HepG2 (cell line): ENCODE measurements around the gene CRYBA1. TPM values are rescaled to one million over a fixed set of nuclear protein-coding genes. Genes with fewer than 3 reads are reported as not detected.

Experiments used
- CHD2 ChIP-seq: IDR thresholded peaks from 2 replicates; pipeline ENCODE4 v1.6.1; 2011; ENCODE audit warnings: low read depth, low read length, improper control_type of control experiment
- ELF1 ChIP-seq: sonication (generic); formaldehyde crosslinking; IDR thresholded peaks from 2 replicates; pipeline ENCODE4 v1.4.0; 2020; ENCODE audit warnings: missing genetic modification reagents
- HDAC2 ChIP-seq: sonication (generic); formaldehyde crosslinking; IDR thresholded peaks from 2 replicates; pipeline ENCODE4 v1.4.0; 2020; ENCODE audit warnings: missing genetic modification reagents
- IRF2 ChIP-seq: IDR thresholded peaks from 2 replicates; pipeline ENCODE4 v1.6.1; 2018; ENCODE audit warnings: missing genetic modification reagents, missing compliant biosample characterization
- KAT8 ChIP-seq: IDR thresholded peaks from 2 replicates; pipeline ENCODE4 v1.6.1; 2016; ENCODE audit warnings: missing genetic modification reagents, missing compliant biosample characterization
- NCOA2 ChIP-seq: sonication (generic); formaldehyde crosslinking; IDR thresholded peaks from 2 replicates; pipeline ENCODE4 v1.8.0; 2022; ENCODE audit warnings: inconsistent platforms
- NR2F2 ChIP-seq: IDR thresholded peaks from 2 replicates; pipeline ENCODE4 v1.6.1; 2012; ENCODE audit warnings: low read depth, inconsistent platforms, borderline replicate concordance
- POLR2AphosphoS5 ChIP-seq: IDR thresholded peaks from 2 replicates; pipeline ENCODE4 v1.6.1; 2012; ENCODE audit warnings: low read depth, low read length
- SIN3A ChIP-seq: IDR thresholded peaks from 2 replicates; pipeline ENCODE4 v1.6.1; 2011; ENCODE audit warnings: low read depth, mild to moderate bottlenecking, control low read depth, low read length, borderline replicate concordance
- SRF ChIP-seq: IDR thresholded peaks from 2 replicates; pipeline ENCODE4 v1.6.1; 2011; ENCODE audit warnings: mild to moderate bottlenecking, low read depth, low read length, moderate library complexity
- ZBTB38 ChIP-seq: sonication (generic); formaldehyde crosslinking; IDR thresholded peaks from 2 replicates; pipeline ENCODE4 v1.5.1; 2020; ENCODE audit warnings: mild to moderate bottlenecking, missing genetic modification reagents
- ZNF430 ChIP-seq: sonication (generic); formaldehyde crosslinking; IDR thresholded peaks from 2 replicates; pipeline ENCODE4 v1.9.0; 2021; ENCODE audit warnings: mild to moderate bottlenecking, missing genetic modification reagents
- ZNF605 ChIP-seq: sonication (generic); formaldehyde crosslinking; IDR thresholded peaks from 2 replicates; pipeline ENCODE4 v1.8.0; 2022; ENCODE audit warnings: mild to moderate bottlenecking, missing genetic modification reagents
- ZNF674 ChIP-seq: sonication (generic); formaldehyde crosslinking; IDR thresholded peaks from 2 replicates; pipeline ENCODE4 v1.5.0; 2020; ENCODE audit warnings: low read depth, mild to moderate bottlenecking, missing genetic modification reagents
- ZNF746 ChIP-seq: sonication (generic); formaldehyde crosslinking; IDR thresholded peaks from 2 replicates; pipeline ENCODE4 v1.8.0; 2022; ENCODE audit warnings: mild to moderate bottlenecking, missing genetic modification reagents
- polyA plus RNA-seq, 8 experiments: library from polyadenylated mRNA; depleted of rRNA in 3 of 8; stranded (reverse) in 7 of 8; unstranded in 1 of 8; fragments of >200 nt; fragmentation: Illumina TruSeq in 4 of 8; extraction: Trizol in 4 of 8; gene quantifications; 2 replicates each; pipeline versions ENCODE4 v1.2.1 to v1.2.3, GENCODE V29; 2011 to 2016; ENCODE audit warnings: low read depth in 4 of 8, missing spikeins in 1 of 8, mixed read lengths in 1 of 8; ENCODE audit not compliant: insufficient read depth in 1 of 8
- total RNA-seq, 5 experiments: library from RNA; depleted of rRNA; stranded (reverse); fragments of >200 nt; fragmentation: Illumina TruSeq; extraction: Trizol; gene quantifications; 2 replicates each; pipeline ENCODE4 v1.2.3, GENCODE V29; 2016; ENCODE audit warnings: low read depth in 1 of 5
- TF ChIP-seq, protein P1 (sequence below): sonication (generic); IDR thresholded peaks from 2 replicates; pipeline ENCODE4 v1.6.1; 2016; ENCODE audit warnings: low read depth, borderline replicate concordance
- TF ChIP-seq, protein P2 (sequence below), 2 experiments: sonication (generic) in 1 of 2; formaldehyde crosslinking in 1 of 2; IDR thresholded peaks; 2 replicates each; pipeline versions ENCODE4 v1.4.0 to v1.6.1; 2018 to 2020; ENCODE audit warnings: missing genetic modification reagents in 2 of 2, borderline replicate concordance in 1 of 2, low read depth in 1 of 2, mild to moderate bottlenecking in 1 of 2, missing biosample characterization in 1 of 2
- TF ChIP-seq, protein P3 (sequence below), 2 experiments: IDR thresholded peaks; 2 replicates each; pipeline ENCODE4 v1.6.1; 2011 to 2012; ENCODE audit warnings: low read length in 2 of 2, borderline replicate concordance in 1 of 2, low read depth in 1 of 2, mild to moderate bottlenecking in 1 of 2, moderate library complexity in 1 of 2
- TF ChIP-seq, protein P4 (sequence below): sonication (generic); formaldehyde crosslinking; IDR thresholded peaks from 2 replicates; pipeline ENCODE4 v1.5.0; 2020; ENCODE audit warnings: mild to moderate bottlenecking, missing genetic modification reagents
- TF ChIP-seq, protein P5 (sequence below): IDR thresholded peaks from 2 replicates; pipeline ENCODE4 v1.6.1; 2012; ENCODE audit warnings: low read depth, low read length, improper control_type of control experiment

CRYBA1 gene
- total and polyA plus RNA-seq, 2 of the 13 experiments (the other 11 are each of a cell fraction or from before 2014, with no cell fraction given) = not detected

DNA sequence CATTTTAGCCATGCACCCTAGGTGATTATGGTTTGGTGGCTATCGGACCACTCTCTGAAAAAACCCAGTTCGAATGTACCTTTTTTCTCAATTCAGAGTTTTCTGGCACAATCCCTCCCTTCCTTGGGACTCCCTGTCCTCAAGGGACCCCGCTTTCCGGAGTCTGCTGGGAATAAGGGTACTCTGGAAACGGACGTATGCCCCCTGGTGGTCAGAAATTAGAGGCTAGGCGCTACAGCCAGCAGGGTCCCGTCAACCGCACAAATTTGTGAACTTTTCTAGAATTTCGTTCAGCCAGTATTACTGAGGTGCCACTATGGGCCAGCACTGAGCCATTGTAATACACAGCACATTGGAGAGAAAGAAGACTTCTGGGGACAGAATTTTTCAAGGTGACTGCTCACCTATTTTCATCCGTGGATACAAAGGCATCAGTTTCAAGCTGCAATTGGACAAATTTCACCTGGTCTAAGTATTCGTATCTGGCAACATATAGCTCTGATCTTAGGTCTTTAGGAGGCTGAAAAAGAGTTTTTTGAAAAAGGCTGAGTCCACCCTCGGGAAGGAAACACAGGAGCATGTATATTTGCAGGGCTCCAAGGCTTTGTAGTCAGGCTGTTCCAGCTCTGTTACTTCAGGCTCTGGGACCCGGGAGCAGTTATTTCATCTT is 27.1 kb upstream of the CRYBA1 start (continued):
- TF ChIP-seq, protein P1, sequence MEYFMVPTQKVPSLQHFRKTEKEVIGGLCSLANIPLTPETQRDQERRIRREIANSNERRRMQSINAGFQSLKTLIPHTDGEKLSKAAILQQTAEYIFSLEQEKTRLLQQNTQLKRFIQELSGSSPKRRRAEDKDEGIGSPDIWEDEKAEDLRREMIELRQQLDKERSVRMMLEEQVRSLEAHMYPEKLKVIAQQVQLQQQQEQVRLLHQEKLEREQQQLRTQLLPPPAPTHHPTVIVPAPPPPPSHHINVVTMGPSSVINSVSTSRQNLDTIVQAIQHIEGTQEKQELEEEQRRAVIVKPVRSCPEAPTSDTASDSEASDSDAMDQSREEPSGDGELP = no peak
- no peak for TF ChIP-seq POLR2AphosphoS5
- TF ChIP-seq KAT8 (CRISPR knock-in tag) = 0 out of 2 replicates have a peak, but pooled peaks have one; percentile 13
- TF ChIP-seq, protein P2, sequence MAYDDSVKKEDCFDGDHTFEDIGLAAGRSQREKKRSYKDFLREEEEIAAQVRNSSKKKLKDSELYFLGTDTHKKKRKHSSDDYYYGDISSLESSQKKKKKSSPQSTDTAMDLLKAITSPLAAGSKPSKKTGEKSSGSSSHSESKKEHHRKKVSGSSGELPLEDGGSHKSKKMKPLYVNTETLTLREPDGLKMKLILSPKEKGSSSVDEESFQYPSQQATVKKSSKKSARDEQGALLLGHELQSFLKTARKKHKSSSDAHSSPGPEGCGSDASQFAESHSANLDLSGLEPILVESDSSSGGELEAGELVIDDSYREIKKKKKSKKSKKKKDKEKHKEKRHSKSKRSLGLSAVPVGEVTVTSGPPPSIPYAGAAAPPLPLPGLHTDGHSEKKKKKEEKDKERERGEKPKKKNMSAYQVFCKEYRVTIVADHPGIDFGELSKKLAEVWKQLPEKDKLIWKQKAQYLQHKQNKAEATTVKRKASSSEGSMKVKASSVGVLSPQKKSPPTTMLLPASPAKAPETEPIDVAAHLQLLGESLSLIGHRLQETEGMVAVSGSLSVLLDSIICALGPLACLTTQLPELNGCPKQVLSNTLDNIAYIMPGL (CRISPR knock-in tag; IDR thresholded peaks at IDR 0.05; ENCODE audit: borderline replicate concordance in 1 of 2, low read depth in 1 of 2) = peak; percentile 83 to 85; a peak in 3 of 4 replicates
- no peak for TF ChIP-seq CHD2
- TF ChIP-seq NCOA2 (CRISPR knock-in tag) = peak; percentile 26; the same call in 1 of the 2 replicates
- TF ChIP-seq NR2F2 = no peak
- TF ChIP-seq ELF1 (CRISPR knock-in tag) = peak; percentile 13; the same call in 1 of the 2 replicates
- TF ChIP-seq, protein P3, sequence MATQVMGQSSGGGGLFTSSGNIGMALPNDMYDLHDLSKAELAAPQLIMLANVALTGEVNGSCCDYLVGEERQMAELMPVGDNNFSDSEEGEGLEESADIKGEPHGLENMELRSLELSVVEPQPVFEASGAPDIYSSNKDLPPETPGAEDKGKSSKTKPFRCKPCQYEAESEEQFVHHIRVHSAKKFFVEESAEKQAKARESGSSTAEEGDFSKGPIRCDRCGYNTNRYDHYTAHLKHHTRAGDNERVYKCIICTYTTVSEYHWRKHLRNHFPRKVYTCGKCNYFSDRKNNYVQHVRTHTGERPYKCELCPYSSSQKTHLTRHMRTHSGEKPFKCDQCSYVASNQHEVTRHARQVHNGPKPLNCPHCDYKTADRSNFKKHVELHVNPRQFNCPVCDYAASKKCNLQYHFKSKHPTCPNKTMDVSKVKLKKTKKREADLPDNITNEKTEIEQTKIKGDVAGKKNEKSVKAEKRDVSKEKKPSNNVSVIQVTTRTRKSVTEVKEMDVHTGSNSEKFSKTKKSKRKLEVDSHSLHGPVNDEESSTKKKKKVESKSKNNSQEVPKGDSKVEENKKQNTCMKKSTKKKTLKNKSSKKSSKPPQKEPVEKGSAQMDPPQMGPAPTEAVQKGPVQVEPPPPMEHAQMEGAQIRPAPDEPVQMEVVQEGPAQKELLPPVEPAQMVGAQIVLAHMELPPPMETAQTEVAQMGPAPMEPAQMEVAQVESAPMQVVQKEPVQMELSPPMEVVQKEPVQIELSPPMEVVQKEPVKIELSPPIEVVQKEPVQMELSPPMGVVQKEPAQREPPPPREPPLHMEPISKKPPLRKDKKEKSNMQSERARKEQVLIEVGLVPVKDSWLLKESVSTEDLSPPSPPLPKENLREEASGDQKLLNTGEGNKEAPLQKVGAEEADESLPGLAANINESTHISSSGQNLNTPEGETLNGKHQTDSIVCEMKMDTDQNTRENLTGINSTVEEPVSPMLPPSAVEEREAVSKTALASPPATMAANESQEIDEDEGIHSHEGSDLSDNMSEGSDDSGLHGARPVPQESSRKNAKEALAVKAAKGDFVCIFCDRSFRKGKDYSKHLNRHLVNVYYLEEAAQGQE (IDR thresholded peaks at IDR 0.05; ENCODE audit: borderline replicate concordance in 1 of 2, low read depth in 1 of 2, low read length in 2 of 2) = no peak
- TF ChIP-seq ZNF746 = no peak; the same call in 1 of the 2 replicates
- TF ChIP-seq SIN3A = no peak
- TF ChIP-seq SRF = no peak
- no peak for TF ChIP-seq ZNF674 (CRISPR knock-in tag)
- TF ChIP-seq IRF2 (CRISPR knock-in tag) = peak; percentile 53; the same call in 1 of the 2 replicates
- TF ChIP-seq HDAC2 (CRISPR knock-in tag) = no peak
- TF ChIP-seq ZNF430 (CRISPR knock-in tag) = no peak
- TF ChIP-seq, protein P4, sequence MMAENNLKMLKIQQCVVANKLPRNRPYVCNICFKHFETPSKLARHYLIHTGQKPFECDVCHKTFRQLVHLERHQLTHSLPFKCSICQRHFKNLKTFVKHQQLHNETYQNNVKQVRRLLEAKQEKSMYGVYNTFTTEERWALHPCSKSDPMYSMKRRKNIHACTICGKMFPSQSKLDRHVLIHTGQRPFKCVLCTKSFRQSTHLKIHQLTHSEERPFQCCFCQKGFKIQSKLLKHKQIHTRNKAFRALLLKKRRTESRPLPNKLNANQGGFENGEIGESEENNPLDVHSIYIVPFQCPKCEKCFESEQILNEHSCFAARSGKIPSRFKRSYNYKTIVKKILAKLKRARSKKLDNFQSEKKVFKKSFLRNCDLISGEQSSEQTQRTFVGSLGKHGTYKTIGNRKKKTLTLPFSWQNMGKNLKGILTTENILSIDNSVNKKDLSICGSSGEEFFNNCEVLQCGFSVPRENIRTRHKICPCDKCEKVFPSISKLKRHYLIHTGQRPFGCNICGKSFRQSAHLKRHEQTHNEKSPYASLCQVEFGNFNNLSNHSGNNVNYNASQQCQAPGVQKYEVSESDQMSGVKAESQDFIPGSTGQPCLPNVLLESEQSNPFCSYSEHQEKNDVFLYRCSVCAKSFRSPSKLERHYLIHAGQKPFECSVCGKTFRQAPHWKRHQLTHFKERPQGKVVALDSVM (CRISPR knock-in tag) = no peak
- TF ChIP-seq, protein P5, sequence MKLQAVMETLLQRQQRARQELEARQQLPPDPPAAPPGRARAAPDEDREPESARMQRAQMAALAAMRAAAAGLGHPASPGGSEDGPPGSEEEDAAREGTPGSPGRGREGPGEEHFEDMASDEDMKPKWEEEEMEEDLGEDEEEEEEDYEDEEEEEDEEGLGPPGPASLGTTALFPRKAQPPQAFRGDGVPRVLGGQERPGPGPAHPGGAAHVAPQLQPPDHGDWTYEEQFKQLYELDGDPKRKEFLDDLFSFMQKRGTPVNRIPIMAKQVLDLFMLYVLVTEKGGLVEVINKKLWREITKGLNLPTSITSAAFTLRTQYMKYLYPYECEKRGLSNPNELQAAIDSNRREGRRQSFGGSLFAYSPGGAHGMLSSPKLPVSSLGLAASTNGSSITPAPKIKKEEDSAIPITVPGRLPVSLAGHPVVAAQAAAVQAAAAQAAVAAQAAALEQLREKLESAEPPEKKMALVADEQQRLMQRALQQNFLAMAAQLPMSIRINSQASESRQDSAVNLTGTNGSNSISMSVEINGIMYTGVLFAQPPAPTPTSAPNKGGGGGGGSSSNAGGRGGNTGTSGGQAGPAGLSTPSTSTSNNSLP = no peak
- TF ChIP-seq ZBTB38 (CRISPR knock-in tag) = no peak
- TF ChIP-seq ZNF605 (CRISPR knock-in tag) = 0 out of 2 replicates have a peak, but pooled peaks have one; percentile 54
